T-helper 1 cell (primary cell): ENCODE measurements around the gene RAB21.
"Not testable (repeated sequence)": the region's sequence is repeated elsewhere in the genome, so short reads cannot be mapped to it uniquely, and the experiment has no call there.

Experiments used
- DNase-seq, 5 donors: peaks; one replicate each; pipeline ENCODE4 v3.0.0-alpha.2; 2012 to 2020

Gene RAB21

DNA sequence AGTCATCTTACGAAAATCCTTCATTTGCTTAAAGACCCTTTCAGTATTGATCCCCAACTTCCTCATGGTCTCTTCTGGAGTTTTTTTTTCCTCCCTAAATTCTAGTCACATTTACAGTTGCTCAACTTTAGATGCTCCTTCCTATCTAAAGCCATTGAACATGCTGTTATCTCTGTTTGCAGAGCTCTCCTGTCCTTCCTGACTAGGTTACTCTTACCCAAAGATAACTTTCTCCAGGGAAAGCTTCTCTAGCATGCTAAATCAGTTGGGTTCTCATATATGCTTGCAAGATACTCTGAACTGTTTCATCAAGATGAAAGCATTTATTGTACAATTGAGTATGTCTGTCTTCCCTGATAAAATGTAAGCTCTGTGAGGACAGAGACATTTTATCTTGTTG, 1.8 kb upstream of the RAB21 start:
- no peak for DNase-seq

DNA sequence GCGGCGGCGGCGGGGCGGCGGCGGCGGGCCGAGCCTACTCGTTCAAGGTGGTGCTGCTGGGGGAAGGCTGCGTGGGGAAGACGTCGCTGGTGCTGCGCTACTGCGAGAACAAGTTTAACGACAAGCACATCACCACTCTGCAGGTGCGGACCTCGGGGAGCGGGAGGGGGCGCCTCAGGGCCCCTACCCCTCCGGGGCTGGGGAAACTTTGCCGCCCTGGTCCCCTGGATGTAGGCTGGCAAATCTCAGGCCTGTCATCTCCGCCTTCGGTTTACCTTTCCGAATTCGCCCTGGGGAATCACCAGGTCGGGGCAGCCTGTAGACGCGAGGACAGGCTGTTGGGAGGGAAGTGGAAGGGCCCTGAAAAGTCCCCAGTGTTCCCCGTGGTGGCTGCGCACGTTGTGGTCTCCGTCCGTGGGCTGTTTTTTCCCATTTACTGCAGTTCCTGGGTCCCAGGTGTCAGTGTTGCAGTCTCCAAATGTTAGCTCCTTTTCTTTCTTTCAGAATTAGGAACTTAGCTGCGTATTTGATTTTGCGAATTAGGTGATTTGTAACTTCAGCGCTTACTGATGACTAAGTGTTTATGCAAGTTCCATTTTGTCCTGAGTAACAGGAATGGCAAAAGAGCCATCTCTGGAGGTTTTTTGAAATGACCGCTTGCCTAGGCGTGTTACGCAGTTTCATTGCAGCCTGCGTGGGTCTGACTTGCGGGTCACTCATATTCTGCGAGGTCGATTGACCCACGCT, 656 bp downstream of the RAB21 start:
- DNase-seq, result peak; percentile 41 to 56 (median 53)

DNA sequence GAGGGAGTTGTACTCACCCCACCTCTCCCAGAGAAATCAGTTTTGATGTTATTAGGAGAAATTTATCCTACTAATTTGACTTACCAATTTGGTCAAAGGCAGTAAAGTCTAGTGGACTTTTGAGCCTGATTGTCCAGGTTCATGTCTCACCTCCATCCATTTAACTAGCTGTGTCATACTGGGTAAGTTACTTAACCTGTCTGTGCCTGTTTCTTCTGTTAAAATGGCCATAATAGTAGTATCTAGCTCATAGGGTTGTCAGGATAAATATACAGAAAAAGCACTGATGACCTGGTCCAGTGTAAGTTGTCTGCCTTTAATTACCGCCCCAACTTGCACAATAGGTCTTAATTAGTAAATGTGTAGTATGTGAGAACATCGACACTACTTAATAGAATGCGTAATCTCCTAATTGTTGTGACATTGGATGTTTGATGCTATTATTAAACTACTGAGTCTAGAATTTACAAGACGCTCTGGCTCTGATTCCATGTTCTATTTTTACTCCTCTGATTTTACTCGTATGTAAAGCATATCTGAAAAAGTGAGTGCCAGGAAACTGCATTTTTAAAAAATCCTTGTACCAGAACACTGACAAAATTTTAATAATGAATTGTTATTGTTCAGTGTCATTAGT, 1.5 kb downstream of the RAB21 start:
- DNase-seq, result no peak

DNA sequence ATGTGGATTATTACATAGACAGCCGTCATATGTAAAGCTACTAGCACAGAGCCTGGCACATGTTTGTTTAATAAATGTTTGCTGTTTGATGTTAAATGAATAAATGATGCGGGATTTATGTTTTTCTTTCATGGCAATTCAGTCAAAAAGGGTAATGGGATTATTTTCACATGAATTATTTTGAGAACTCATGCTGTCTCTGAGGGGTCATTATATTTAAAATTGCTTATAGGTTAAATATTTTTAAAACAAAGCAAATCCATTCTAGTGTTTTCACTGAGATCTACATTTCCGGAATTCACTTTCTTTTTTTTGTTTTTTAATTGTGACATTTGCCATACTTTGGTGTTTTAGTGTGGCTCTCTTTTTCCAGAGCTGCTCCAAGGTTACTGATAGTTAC, 5.3 kb downstream of the RAB21 start:
- DNase-seq, result no peak

DNA sequence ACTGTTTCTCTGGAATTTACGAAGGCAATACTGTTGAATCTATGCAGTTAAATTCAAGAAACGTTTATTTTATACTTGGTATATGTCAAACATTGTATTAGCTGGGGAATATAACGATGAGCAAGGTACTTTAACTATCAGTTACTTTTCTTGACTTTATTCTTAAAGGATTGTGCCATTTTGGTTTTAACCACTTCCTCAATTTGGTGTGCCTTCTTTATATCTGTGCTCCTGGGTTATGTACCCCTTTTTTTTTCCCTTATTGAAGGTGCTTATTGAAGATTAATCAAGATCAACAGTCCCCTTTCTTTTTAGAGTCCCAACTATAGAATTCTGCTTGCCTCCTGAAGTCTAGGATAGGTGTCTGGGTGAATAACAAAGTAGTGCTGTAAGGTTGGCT, 5.8 kb downstream of the RAB21 start:
- DNase-seq, result no peak

DNA sequence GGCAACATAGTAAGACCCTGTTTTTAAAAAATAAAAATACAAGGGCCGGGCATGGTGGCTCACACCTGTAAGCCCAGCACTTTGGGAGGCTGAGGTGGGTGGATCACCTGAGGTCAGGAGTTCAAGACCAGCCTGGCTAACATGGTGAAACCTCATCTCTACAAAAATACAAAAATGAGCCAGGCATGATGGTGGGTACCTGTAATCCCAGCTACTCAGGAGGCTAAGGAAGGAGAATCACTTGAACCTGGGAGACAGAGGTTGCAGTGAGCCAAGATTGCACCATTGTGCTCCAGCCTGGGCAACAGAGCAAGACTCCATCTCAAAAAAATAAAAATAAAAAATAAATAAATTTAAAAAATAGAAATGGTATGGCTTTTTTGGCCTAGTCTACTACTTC, 6.7 kb downstream of the RAB21 start:
- not testable (repeated sequence) for DNase-seq

DNA sequence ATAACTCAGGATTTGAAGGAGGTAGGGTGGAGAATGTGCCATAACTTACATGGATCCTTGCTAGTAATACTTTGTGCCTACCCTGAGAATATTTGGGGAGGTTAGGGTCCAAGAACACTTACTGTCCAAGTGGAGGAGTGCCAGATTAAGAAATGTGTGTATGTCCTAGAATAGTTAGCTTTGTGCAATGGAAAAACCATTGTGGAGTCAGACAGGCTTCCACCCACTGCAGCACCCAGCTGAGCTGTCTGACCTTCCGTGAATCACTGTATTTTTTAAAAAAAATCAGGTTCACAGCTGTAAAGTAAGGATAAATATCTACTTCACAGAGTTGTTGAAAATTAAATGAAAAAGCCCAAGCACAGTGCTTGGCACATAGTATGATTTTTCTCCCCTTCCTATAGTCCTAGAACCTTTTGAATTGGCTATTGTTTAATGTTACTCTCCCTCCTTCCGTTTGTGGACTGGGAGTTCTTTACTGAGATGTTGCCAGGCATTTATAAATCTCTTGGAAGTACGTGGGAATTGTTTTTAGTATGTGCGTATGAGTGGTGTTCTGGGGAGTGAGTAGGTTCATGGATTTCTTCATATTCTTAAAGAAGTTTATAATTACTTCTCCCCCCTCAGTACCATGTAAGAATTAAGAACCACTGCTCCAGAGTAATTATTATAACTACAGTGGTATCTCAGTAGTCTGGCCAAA, 9.2 kb downstream of the RAB21 start:
- no peak for DNase-seq

DNA sequence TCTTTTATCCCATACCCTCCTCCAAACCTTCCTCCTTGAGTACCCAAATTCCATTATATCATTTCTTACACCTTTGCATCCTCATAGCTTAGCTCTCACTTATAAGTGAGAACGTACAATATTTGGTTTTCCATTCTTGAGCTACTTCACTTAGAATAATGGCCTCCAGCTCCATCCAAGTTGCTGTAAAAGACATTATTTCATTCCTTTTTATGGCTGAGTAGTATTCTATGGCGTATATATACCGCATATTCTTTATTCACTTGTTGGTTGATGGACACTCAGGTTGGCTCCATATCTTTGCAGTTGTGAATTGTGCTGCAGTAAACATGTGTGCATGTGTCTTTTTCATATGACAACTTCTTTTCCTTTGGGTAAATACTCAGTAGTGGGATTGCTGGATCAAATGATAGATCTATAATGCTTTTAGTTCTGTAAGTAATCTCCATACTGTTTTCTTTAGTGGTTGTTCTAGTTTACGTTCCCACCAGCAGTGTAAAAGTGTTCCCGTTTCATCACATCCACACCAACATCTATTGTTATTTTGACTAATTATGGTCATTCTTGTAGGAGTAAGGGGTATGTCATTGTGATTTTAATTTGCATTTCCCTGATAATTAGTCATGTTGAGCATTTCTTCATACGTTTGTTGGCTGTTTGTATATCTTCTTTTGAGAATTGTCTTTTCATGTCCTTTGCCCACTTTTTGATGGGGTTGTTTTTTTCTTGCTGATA, 10.1 kb downstream of the RAB21 start:
- DNase-seq, result no peak

DNA sequence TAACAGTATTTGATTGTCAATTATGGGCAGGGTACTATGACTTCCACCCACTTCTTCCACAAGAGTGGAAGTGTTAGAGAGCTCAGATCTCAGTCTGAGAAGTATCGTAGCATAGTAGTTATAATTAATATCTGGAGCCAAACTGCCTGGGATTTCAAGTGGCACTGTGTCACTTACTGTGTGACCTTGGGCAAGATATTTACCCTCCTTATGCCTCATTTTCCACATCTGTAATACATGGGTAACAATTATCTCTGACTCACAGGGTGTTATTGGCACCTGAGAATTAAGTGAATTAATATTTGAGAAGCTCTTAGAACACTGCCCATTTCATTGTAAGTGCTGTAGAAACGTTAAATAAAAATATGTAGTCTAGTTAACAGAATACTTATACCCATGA, 11.5 kb downstream of the RAB21 start:
- no peak for DNase-seq

DNA sequence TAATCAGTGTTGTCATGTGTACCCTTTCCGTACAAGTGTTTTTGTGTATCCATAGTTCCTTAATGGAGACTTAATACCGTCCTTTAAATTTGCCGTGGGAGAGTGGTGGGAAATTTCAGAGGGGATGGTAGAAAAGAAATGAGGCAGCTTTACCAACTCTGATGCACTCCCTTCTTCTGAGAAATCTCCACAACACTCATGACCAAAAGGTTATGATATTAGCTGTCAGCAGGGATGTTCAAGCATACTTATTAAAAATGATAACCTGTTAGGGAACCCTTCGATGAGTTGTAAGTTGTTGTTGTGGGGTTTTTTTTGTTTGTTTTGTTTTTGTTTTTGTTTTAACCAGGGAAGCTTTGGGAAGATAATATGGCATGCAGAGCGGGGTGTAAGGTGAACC, 12.5 kb downstream of the RAB21 start:
- no peak for DNase-seq

DNA sequence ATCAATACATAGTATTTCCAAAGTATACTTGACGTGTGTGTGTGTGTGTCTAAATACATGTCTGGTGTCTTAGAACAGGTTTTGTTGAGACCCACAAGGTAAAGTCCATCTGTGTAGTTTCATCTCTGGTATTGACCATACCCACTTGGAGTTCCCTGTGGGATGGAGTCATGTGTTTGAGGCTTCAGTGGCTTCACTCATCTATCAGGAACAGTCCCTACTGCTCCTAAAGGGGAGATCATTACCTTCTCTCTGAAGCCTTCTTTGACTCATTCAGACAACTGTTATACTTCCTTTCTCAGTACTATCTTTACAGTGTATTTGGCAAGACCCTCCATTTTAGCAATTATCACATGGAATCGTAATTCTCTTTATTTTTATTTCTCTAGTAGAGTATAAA, 14.2 kb downstream of the RAB21 start:
- no peak for DNase-seq

DNA sequence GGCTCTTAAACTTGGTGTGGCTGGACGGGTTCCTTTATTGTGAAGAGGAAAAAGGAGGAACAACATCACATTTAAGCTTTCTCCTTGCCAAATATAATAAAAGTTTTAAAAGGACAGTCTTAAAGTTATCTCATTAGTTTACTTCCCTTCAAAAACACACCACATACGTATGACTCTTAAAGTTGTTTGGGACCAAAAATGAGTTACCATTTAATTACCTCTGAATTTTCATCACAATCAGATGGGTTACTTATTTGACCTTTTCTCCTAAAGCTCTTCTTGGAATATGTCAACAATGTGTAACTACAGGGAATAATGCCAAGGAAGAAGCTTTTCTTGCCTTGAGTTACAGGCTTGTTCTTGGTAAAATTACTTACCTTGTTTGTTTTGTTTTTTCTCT, 16.4 kb downstream of the RAB21 start:
- DNase-seq, result no peak

DNA sequence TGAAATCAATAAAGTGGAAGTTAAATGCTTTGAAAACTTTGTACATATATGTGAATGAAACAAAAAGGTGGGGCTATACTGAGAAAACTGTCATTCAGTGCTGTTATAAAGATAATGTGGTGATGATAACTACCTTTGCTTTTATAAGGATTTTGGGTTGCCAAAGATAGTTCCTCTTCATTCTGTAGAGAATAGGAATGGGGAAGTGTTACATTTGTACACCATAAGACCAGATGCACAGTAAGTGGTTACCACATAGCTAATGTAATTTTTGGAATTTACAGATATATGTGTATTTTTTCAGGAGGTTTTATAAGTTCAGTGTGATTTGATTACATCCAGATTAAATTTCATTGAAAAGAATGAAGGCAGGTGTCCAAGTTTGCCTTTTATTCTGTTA, 18.1 kb downstream of the RAB21 start:
- no peak for DNase-seq

DNA sequence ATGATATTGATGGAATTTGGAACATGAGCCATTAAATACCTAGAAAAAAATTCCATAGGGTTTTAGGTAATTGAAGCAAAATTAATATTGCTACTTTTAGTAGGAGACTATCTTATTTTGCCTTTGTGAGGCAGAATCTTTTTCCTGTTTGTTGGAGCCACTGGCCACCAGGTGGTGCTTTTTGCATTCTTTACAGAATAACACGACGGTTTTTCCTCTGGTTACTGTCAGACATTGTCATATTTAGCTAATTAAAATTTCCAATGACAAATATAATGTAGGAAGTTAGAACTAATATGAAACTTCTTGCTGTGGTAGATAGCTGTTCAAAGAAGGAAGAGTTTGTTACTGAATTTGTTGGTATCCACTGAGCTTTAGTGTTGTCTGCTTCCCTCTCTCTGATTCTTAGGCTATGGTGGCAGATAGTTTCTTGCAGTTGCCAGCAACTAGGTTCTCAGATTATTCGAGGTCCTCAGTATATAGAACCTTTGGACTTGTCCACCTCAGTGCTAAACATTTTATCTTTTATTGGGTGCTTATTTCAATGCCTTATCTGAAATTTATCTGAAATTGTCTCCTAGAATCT, 25.7 kb downstream of the RAB21 start:
- DNase-seq, result peak in 4 of 5 donors; percentile 14 to 27 (median 21)

DNA sequence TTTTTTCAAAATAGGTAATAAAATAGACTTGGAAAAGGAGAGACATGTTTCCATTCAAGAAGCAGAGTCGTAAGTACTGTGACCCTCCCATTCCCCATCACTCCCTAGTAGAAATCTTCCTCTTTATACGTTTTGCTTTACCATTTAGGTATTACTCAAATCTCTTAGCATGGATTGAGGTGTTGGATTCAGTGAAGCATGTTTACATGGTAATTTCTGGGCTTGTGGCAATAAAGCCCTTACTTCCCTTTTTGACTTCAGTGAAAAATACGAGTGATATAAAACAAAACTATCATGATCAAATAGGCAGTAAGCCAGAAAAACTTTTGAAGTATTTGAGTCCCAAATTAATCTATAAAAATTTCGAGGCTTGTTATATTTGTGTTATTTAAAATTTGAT, 27.4 kb downstream of the RAB21 start:
- no peak for DNase-seq

DNA sequence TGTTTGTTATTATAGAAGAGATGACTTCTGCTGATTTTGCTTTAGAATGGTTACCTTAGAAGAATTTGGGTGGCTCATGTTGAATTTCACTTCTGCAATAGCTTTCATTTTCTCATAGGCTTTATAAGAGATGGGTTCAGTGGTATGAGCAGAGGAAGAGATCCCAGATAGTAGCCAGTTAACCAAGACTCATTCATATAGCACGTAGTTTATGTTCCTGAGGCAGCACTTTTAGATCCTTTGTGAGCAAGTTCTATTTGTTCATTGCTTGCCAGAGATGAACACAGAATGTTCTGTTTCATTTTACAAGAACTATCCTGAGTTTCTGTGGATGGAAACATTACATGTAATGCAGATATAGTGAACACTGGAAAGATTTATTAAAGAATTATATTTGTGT, 32.2 kb downstream of the RAB21 start:
- no peak for DNase-seq

DNA sequence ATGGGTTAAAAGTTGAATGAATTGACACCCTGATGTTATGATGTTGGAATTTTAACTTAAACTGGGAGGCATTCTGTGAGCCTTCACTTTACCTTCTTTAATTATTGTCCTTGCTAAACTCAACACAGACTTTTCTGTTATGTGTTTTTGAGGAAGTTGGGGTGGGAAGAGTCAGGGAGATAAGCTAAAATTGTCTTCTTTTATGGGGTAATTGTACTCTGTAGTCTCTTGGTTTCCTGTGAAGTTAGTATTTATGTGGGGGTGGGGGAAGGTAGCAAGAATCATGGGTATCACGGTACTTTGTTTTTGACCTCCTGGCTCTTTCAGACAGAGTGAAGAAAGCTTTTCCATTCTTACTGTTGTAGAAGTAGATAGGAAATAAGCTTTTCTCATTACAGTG, 32.9 kb downstream of the RAB21 start:
- DNase-seq, result no peak

DNA sequence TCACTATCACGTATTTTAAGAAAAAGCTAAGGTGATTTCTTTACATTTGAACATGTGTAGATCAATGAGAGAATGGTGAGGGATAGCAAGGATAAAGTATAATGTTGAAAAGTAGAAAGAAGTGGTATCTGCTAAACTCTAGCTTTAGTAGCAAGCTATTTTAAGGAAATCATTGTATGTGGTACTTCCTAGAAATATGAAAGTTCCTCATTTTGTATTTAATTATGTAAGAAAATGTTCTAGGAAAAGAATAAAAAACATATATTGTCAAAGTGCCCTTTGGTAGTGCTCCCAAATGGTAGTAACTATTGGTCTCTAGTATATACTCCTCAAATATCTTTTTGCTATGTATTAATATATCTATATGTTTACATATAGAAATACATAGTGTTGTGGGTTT, 35.7 kb downstream of the RAB21 start:
- no peak for DNase-seq

DNA sequence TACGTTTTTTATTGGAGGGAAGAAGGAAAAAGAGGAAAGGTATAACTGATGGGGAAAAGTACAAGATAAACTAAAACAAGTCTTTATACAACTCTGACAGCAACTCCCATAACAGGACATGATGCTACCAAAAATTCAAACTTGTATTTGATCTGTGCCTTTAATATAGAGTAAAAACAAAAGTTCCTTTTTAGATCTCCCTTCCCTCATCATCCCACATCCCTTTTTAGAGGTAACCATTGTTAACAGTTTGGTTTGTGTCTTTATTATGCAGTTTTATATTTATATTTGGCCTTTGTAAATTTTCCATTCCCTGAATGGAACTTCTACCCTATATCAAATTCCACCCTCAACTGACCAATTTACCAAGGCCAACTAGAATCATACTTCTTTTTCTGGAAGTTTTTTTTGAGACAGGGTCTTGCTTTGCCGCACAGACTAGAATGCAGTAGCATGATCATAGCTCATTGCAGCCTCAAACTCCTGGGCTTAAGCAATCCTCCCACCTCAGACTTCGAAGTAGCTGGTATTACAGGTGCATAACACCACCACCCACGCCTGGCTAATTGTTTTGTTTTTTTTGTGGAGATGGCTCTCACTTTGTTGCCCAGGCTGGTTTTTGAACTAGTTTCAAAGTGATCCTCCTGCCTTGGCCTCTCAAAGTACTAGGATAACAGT, 36.9 kb downstream of the RAB21 start:
- no peak for DNase-seq

DNA sequence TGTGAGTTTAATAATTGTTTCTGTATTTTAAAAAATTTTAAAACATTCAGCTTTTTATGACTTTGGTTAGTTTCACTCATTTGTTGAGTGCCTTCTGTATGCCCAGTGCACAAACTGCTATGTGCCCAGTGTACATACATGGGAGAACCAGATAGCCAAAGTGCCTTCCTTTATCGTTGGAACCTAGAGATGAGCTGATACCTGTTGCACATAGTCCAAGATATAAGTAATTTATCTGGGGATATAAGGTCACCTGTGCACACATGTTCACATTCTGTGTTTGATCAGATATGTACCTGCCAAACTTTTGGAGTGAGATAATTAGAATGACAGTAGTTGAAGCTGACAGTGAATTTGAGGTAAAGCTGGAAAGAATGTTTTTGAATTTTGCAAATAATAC, 37.9 kb downstream of the RAB21 start:
- no peak for DNase-seq

DNA sequence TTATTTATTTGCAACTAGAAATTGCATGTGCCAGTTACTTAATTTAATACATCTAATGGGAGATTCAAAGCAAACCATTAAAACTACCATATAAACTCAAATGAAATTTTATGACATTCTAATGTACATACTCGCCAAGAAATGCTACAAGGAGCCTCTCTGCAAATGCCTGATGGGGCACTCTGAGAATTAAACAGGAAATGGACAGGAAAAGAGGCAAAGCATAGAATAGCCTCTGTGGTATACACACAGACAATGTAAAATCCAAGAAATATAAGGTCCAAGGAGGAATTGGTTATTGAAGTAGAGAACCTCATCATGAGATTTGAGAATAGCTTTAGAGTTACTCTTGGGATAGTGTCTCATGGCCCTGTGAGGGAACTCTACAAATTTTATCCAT, 41.2 kb downstream of the RAB21 start:
- DNase-seq, result no peak

DNA sequence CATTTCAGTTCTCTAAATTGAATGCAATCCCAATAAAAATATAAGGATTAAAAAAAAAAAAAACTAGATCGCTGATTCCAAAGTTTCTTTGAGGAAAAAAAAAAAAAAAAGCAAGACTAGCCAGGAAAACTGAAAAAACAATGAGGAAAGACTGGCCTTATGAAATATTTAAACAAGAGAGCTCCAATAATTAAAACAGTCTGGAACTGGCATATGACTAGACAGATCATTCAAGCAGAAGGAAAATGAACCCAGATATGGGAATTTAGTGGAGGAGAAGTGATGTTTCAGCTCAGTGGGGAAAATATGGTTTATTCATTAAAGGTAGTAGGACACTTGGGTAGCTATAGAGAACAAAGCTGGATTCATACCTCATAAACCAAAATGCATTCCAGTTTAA, 42.9 kb downstream of the RAB21 start:
- no peak for DNase-seq

DNA sequence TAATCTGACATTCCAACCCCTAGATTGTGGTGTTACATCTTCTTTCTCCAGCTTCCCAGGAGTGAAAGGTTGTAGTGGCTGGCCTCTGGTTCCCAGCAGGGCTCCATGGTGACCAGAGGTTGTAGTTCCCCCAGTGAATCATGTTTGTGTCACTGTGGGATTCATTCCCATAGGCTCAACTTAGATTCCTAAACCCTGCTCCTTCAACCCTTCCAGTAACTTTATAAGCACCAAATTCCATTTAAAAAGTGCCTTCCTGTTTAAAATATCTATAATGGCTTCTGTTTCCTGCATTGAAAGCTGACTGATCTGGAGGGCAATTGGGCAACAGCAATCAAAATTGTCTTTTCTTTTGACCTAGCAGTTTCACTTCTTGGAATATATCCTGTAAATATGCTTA, 44.4 kb downstream of the RAB21 start:
- peak in 1 of 5 donors; percentile 12 for DNase-seq
